Activated T-helper 2 cell treated with anti-CD3 and anti-CD28 coated beads, Interferon-gamma antibody, Interleukin-2, Interleukin-4, amounts not matched to agents 10 μg/mL and 5 μg/mL and 100 μg/mL, durations not matched to agents 14 hours and 24 hours and 36 hours (primary cell): ENCODE data around the gene SNX22. TPM values are rescaled to one million over a fixed set of nuclear protein-coding genes. Genes with fewer than 3 reads are reported as not detected.

Experiments
- DNase-seq: peaks from one replicate; pipeline ENCODE4 v3.0.0; 2021; ENCODE audit warnings: low spot score
- H3K27ac Mint-ChIP-seq: one replicate; pipeline ENCODE4 v1.8.0; 2021; ENCODE audit warnings: mixed read lengths
- H3K27me3 Mint-ChIP-seq: one replicate; pipeline ENCODE4 v1.8.0; 2021; ENCODE audit warnings: low read depth, mixed read lengths
- H3K36me3 Mint-ChIP-seq: one replicate; pipeline ENCODE4 v1.8.0; 2021; ENCODE audit warnings: low read depth, mixed read lengths
- H3K4me1 Mint-ChIP-seq: one replicate; pipeline ENCODE4 v1.8.0; 2021; ENCODE audit warnings: low read depth, mixed read lengths
- H3K4me3 Mint-ChIP-seq: one replicate; pipeline ENCODE4 v1.8.0; 2021; ENCODE audit warnings: low read depth, mild to moderate bottlenecking, moderate library complexity, mixed read lengths
- H3K9me3 Mint-ChIP-seq: one replicate; pipeline ENCODE4 v1.8.0; 2021; ENCODE audit warnings: mixed read lengths
- intact Hi-C: fragments of 100-400 bp; cut with micrococcal nuclease; formaldehyde crosslinking; loops from one replicate; pipeline ENCODE4 v1.15.1; 2023
- total RNA-seq: library from RNA; stranded (reverse); gene quantifications from 2 replicates; pipeline ENCODE4 v1.2.3, GENCODE V29; 2022

SNX22 gene
- total RNA-seq, 1 donor from 2014 or later = 0.98 TPM

GRCh38 chr15:64153480-64154367 is 2.2 kb downstream of the SNX22 start:
- DNase-seq = peak; percentile 85
- Mint-ChIP-seq H3K36me3 (peaks cover 44% of the 10 kb centered on the region), H3K9me3 (no peaks in the 10 kb centered on the region), H3K4me1 (peaks cover 25% of the 10 kb centered on the region), H3K27ac (no peak overlapping the region), H3K4me3 (peak overlapping the region; percentile 67), H3K27me3 (peaks cover 7% of the 10 kb centered on the region)
- intact Hi-C loops = loop anchor here (2.0 to 10.0 kb wide), 2 partner anchors 59 to 259 kb away; partner anchors contain the start of gene SNX1

GRCh38 chr15:64155802-64156651 is 4.5 kb downstream of the SNX22 start:
- peaks cover 59% of the 10 kb centered on the region for H3K36me3 Mint-ChIP-seq
- no peak for DNase-seq
- peaks cover 26% of the 10 kb centered on the region for H3K4me1 Mint-ChIP-seq
- peak overlapping the region; percentile 26 for H3K27ac Mint-ChIP-seq
- no peaks in the 10 kb centered on the region for H3K9me3 Mint-ChIP-seq
- intact Hi-C loops = loop anchor here (10.0 kb wide), 1 partner anchor 261 kb away; no protein-coding TSS in a partner anchor
- peaks cover 7% of the 10 kb centered on the region for H3K27me3 Mint-ChIP-seq
- H3K4me3 Mint-ChIP-seq = no peak overlapping the region

- DNase-seq = no peak
- Mint-ChIP-seq H3K27ac (no peak overlapping the region), H3K4me3 (no peak overlapping the region), H3K4me1 (peaks cover 28% of the 10 kb centered on the region), H3K9me3 (no peaks in the 10 kb centered on the region), H3K36me3 (peaks cover 62% of the 10 kb centered on the region), H3K27me3 (peaks cover 7% of the 10 kb centered on the region)
- intact Hi-C loops = loop anchor here (10.0 kb wide), 1 partner anchor 262 kb away; no protein-coding TSS in a partner anchor
Measured at GRCh38 chr15:64156652-64157331, 5.3 kb downstream of the SNX22 start.

- no peak overlapping the region for H3K27ac Mint-ChIP-seq
- no peak overlapping the region for H3K4me3 Mint-ChIP-seq
- peaks cover 7% of the 10 kb centered on the region for H3K27me3 Mint-ChIP-seq
- H3K36me3 Mint-ChIP-seq = peaks cover 68% of the 10 kb centered on the region
- intact Hi-C loops = loop anchor here (10.0 kb wide), 1 partner anchor 263 kb away; no protein-coding TSS in a partner anchor
- H3K4me1 Mint-ChIP-seq = peaks cover 31% of the 10 kb centered on the region
- no peaks in the 10 kb centered on the region for H3K9me3 Mint-ChIP-seq
- no peak for DNase-seq
Measured at GRCh38 chr15:64157599-64158125, 6.1 kb downstream of the SNX22 start.

- H3K36me3 Mint-ChIP-seq = peaks cover 65% of the 10 kb centered on the region
- DNase-seq = no peak
Measured at GRCh38 chr15:64158363-64159134, 7.0 kb downstream of the SNX22 start.

GRCh38 chr15:64161688-64162477 is 10.4 kb downstream of the SNX22 start:
- DNase-seq = no peak
- H3K9me3 Mint-ChIP-seq = no peaks in the 10 kb centered on the region
- no peaks in the 10 kb centered on the region for H3K27me3 Mint-ChIP-seq
- H3K27ac Mint-ChIP-seq = peak overlapping the region; percentile 85
- H3K4me1 Mint-ChIP-seq = peaks cover 45% of the 10 kb centered on the region
- intact Hi-C loops = loop anchor here (5.0 kb wide), 1 partner anchor 195 kb away; the partner anchor contains the start of gene CSNK1G1
- peak overlapping the region; percentile 89 for H3K4me3 Mint-ChIP-seq
- H3K36me3 Mint-ChIP-seq = peaks cover 43% of the 10 kb centered on the region

More at GRCh38 chr15:64158363-64159134, 7.0 kb downstream of the SNX22 start:
- no peaks in the 10 kb centered on the region for H3K27me3 Mint-ChIP-seq
- intact Hi-C loops = loop anchor here (10.0 kb wide), 1 partner anchor 264 kb away; no protein-coding TSS in a partner anchor
- peak overlapping the region; percentile 26 for H3K27ac Mint-ChIP-seq
- no peak overlapping the region for H3K4me3 Mint-ChIP-seq
- H3K4me1 Mint-ChIP-seq = peaks cover 31% of the 10 kb centered on the region
- no peaks in the 10 kb centered on the region for H3K9me3 Mint-ChIP-seq

- peaks cover 45% of the 10 kb centered on the region for H3K4me1 Mint-ChIP-seq
- no peaks in the 10 kb centered on the region for H3K9me3 Mint-ChIP-seq
- intact Hi-C loops = loop anchor here (5.0 kb wide), 1 partner anchor 195 kb away; the partner anchor contains the start of gene CSNK1G1
- H3K27me3 Mint-ChIP-seq = no peaks in the 10 kb centered on the region
- H3K4me3 Mint-ChIP-seq = peak overlapping the region; percentile 89
- H3K27ac Mint-ChIP-seq = peak overlapping the region; percentile 85
- H3K36me3 Mint-ChIP-seq = peaks cover 37% of the 10 kb centered on the region
- no peak for DNase-seq
Measured at GRCh38 chr15:64162478-64162868, 10.9 kb downstream of the SNX22 start.

- intact Hi-C loops = loop anchor here (5.0 kb wide), 1 partner anchor 194 kb away; the partner anchor contains the start of gene CSNK1G1
- Mint-ChIP-seq H3K9me3 (no peaks in the 10 kb centered on the region), H3K36me3 (peaks cover 31% of the 10 kb centered on the region), H3K27me3 (no peaks in the 10 kb centered on the region), H3K4me1 (peaks cover 40% of the 10 kb centered on the region), H3K27ac (peak within 1 kb of the TSS; percentile 97), H3K4me3 (peak within 1 kb of the TSS; percentile 89)
- DNase-seq = peak; percentile 98
Measured at GRCh38 chr15:64162869-64163658, 11.5 kb downstream of the SNX22 start, which contains the start of gene PPIB. TSS of gene PPIB (minus strand) at chr15:64163022. CDS start at chr15:64162986, 36 bp downstream.

- Mint-ChIP-seq H3K27me3 (no peaks in the 10 kb centered on the region), H3K36me3 (peaks cover 24% of the 10 kb centered on the region), H3K9me3 (no peaks in the 10 kb centered on the region), H3K27ac (peak overlapping the region; percentile 97), H3K4me1 (peaks cover 34% of the 10 kb centered on the region), H3K4me3 (peak overlapping the region; percentile 87)
- intact Hi-C loops = loop anchor here (5.0 kb wide), 1 partner anchor 193 kb away; the partner anchor contains the start of gene CSNK1G1
- DNase-seq = no peak
Measured at GRCh38 chr15:64163659-64164362, 12.3 kb downstream of the SNX22 start.

- H3K9me3 Mint-ChIP-seq = no peaks in the 10 kb centered on the region
- H3K27ac Mint-ChIP-seq = peak overlapping the region; percentile 61
- intact Hi-C loops = loop anchor here (5.0 kb wide), 1 partner anchor 193 kb away; the partner anchor contains the start of gene CSNK1G1
- H3K4me3 Mint-ChIP-seq = peak overlapping the region; percentile 66
- H3K36me3 Mint-ChIP-seq = peaks cover 19% of the 10 kb centered on the region
- no peak for DNase-seq
- peaks cover 33% of the 10 kb centered on the region for H3K4me1 Mint-ChIP-seq
- no peaks in the 10 kb centered on the region for H3K27me3 Mint-ChIP-seq
Measured at GRCh38 chr15:64164436-64164835, 12.9 kb downstream of the SNX22 start.
